HG03060 (cell line): ENCODE measurements around the gene POU5F1.
"Not testable (repeated sequence)": the region's sequence is repeated elsewhere in the genome, so short reads cannot be mapped to it uniquely, and the experiment has no call there.

ENCODE experiments used
- ATAC-seq: cut with Tn5 transposase; IDR thresholded peaks from one replicate; pipeline ENCODE4 v1.9.1; 2021; ENCODE audit warnings: low read depth, moderate number of reproducible peaks; ENCODE audit not compliant: unreplicated experiment

POU5F1 gene

GRCh38 chr6:31170600-31170881 is at the start of gene POU5F1:
TSS of gene POU5F1 (minus strand) at chr6:31170682. CDS start at chr6:31170620, 62 bp downstream.
- ATAC-seq: no peak

DNA sequence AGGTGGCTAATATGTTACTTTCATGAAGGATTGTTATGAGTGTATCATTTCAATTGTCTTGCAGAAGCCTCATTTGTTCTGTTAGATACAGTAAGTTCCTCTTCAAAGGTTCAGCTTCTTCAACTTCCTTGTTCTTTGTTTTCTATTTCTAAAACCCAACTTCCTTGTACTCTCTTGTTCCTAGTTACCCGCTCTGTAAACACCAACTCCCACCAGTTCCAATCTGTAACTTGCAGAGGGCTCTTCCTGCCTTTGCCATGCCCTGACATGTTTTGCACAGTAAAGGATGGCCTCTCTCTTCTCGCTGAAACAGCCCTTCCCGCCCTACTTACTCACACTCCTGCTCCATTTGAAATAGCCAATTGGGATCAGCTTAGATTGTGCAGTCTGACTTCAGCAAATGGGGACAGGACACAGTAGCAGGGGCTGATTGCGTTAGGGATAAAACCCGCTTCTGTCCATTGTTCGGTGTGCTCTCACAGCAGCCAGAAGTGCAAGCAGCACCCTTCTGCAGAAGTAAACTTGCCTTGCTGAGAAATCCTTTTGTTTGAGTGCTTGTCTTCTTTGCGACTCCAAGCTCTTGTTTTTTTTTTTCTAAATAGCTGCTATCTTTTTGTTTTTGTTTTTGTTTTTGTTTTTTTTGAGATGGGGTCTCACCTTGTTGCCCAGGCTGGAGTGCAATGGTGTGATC is 45.9 kb upstream of the POU5F1 start:
- ATAC-seq: no peak

GRCh38 chr6:31215216-31215615 is 44.7 kb upstream of the POU5F1 start:
- not testable (repeated sequence) for ATAC-seq

GRCh38 chr6:31214516-31214915 is 44.0 kb upstream of the POU5F1 start:
- no peak for ATAC-seq

GRCh38 chr6:31210741-31211532 is 40.5 kb upstream of the POU5F1 start:
- no peak for ATAC-seq

GRCh38 chr6:31210123-31210522 is 39.6 kb upstream of the POU5F1 start:
- ATAC-seq: no peak

DNA sequence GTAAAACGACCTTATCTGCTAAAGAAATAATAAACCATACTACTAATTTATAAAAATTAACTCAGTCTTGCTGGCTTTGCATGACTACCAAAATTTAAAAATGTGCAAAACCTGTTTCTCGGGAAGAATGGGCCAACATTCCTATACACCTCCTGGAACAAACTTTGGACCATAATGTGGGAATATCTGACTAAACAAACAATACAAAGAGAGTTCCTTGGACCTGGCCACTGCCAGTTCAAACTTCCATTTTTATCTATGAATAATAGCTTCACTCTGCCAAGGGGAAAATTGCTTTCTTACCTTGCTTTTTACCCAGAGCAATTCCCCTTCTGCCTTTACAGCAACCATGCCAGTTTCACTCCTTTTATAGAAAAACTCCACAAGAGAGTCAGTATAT is 38.7 kb upstream of the POU5F1 start:
- ATAC-seq: no peak

DNA sequence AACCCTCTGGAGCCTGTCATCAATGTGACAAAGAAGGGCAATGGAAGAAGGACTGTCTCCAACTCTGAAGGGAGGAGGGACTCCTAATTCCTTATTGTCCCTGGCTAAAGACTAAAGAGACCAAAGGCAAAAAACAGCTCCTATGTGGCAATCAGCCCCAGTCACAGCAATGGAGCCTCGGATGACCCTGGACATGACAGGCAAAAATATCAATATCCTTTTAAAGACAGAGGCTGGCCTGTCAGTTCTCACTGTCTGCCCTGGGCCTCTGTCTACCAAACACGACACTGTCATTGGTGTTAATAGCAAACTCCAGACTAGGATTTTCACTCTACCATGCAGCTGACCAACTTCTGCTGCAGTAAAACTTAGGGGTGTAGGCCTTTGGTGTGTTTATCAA is 38.0 kb upstream of the POU5F1 start:
- no peak for ATAC-seq

GRCh38 chr6:31205638-31206037 is 35.2 kb upstream of the POU5F1 start:
- no peak for ATAC-seq

DNA sequence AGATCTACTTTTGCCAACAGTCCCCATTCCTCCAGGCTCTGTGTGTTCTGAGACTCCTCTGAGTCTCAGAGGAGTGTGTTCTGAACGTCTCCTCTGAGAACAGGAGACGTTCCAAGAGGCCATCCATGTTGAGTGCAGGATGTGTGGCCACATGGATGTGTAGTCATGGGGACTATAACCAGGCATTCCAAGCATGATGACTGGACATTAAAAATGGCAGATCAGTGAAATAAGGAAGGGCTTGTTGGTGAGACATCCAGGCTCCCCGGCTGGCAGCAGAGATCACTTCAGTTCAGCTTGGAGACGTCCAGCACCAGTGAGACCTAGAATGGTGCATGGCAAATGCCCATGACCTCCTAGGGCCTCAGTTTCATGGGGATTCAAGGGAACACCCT is 34.3 kb upstream of the POU5F1 start:
- ATAC-seq: no peak

DNA sequence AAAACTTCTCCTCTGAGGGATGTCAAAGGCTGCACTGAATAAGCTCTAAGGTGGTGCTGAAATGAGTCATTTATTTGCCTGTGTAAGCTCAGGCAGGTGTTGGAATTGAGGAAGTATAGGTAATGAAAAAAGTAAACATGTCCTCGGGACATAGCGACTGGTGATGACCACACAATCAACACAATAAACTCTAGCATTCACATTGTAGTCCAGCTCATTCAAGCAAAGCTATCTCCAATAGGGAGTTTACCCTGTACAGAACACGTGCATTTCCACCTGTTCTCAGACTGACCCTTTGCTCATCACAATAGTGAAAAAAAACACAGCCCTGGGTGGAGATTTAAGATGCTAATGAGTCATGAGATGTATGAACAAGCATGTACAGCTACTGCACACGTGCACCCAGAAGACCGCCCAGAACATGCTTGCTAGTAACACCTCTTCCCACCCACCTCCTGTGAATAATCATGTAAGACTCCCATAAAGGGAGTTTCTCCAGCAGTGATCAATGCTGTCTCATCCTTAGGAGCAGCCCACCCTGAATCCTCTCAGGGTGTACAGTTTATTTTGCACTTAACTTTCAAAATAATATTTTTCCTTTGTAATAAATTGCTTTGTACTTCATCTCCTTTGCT is 33.0 kb upstream of the POU5F1 start:
- peak; percentile 61 for ATAC-seq

- no peak for ATAC-seq
Measured at GRCh38 chr6:31202259-31203166, 32.0 kb upstream of the POU5F1 start.

- not testable (repeated sequence) for ATAC-seq
Measured at GRCh38 chr6:31199105-31199452, 28.6 kb upstream of the POU5F1 start.

DNA sequence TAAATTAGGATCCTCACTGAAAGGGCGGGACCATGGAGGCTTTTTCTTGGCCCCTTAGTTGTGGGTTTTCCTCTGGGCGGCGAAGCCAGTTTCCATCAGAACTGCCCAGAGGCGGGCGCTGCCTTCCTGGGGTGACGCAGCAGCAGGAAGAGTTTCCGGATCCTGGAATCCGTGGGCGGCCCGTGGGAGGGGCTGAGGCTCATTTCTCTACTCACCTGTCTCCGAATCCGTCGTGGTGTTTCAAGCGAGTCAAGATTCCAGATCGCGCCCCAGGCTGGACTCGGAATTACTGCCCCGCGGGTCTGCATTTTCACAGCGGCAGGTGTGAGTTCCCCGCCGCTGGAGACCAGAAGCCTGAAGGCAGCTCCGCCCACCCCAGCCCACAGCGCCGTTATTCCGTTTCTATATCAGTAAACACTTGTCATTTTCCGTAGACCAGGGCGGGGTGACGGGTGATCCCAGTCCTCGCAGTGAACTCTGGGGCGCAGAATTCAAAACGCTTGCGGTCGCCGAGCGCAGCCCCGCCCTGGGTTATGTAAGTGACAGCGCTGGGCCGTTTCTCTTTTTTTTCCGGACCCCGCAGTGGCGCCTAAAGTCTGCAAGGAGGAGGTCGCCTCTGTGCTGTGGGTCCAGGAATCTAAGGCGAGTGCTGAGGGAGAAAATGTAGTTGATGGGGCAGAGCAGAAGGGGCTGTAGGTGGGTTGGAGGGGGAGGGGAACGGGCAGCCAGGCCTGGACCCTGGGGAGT is 27.2 kb upstream of the POU5F1 start:
- peak; percentile 51 for ATAC-seq

DNA sequence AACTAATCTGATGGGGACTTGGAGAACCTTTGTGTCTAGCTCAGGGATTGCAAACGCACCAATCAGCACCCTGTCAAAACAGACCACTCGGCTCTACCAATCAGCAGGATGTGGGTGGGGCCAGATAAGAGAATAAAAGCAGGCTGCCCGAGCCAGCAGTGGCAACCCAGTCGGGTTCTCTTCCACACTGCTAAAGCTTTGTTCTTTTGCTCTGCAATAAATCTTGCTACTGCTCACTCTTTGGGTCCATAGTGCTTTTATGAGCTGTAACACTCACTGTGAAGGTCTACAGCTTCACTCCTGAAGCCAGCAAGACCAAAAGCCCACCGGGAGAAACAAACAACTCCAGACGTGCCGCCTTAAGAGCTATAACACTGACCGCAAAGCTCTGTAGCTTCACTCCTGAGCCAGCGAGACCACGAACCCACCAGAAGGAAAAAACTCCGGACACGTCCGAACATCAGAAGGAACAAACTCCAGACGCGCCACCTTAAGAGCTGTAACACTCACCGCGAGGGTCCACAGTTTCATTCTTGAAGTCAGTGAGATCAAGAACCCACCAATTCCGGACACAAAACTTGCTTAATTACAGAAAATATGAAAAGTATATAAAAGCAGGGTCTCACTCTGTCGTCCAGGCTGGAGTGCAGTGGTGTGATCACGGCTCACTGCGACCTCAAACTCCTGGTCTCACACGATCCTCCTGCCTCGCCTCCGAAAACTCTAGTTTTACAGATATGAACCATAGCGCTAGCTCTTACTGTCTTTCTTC is 26.0 kb upstream of the POU5F1 start:
- not testable (repeated sequence) for ATAC-seq

- not testable (repeated sequence) for ATAC-seq
Measured at GRCh38 chr6:31195308-31195979, 25.0 kb upstream of the POU5F1 start.

- ATAC-seq: no peak
Measured at GRCh38 chr6:31194061-31194834, 23.8 kb upstream of the POU5F1 start.

- no peak for ATAC-seq
Measured at GRCh38 chr6:31193206-31193605, 22.7 kb upstream of the POU5F1 start.
